HG02973 (cell line): Measurements from ENCODE around the gene TAF1C.

Source experiments
- ATAC-seq: cut with Tn5 transposase; IDR thresholded peaks from one replicate; pipeline ENCODE4 v1.9.1; 2021; ENCODE audit warnings: moderate library complexity; ENCODE audit not compliant: unreplicated experiment

The TAF1C gene

DNA sequence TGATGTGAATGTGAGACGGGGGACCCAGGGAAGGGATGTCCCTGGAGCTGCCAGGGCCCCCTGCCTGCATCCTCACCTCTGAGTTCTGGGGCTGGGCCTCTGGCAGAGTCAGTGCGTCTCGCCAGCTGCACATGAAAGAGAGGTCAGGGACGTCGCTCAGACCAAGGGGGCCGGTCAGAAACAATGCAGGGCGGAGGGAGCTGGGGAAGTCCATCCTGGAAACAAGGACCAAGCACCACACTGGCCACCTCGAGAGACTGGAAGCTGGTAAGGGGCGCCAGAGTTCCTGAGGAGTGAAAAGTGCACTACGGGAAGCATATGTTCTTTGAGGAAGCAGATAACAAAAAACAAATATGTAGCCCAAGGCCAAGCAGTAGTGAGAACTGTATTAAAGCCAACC is 2.1 kb downstream of the TAF1C start:
- no peak for ATAC-seq

DNA sequence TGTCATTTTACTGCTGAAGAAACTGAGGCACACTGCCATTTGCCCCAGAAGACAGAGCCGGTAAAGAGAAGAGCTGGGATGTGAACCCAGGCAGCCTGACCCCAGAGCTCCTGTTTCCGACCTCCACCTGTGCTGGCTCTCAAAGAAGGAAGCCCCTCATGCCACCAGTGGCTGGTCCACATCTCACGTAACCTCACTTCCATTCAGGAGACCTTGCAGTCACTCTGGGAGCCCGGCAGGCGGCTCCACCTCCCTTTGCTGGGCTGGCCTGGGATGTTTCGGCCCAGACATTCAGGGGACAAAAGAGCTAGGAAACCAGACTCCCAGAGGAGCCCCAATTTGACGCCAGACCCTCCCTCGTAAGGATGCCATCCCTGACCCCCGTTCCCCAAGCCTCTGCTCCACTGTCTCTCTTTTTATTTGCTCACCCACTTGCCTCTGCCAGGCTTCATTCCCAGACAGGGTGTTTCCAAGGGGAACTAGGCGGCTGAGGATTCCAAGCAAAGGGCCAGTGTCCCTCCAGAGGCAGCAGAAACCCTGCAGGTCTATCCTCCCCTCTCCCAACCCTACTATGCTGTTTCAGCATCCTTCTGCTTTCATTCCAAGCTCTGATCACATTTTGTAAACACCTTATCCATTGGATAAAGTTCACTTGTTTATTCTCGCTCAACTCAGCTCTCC is 2.8 kb downstream of the TAF1C start:
- ATAC-seq = no peak

DNA sequence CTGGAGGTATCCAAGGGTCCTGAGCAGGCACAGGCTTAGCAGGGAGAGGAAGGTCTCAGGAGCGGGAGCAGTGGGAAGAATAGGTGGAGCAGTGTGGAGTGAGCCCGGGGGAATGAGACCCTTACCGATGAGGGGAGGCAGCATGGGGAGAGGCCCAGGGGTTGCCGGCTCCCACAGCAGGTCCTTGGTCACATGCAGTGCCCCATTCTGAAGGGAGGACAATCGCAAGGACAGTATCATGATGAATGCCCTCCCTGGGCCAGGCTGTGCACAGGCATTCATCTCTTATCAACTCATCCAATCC is 3.3 kb downstream of the TAF1C start:
- ATAC-seq = no peak

DNA sequence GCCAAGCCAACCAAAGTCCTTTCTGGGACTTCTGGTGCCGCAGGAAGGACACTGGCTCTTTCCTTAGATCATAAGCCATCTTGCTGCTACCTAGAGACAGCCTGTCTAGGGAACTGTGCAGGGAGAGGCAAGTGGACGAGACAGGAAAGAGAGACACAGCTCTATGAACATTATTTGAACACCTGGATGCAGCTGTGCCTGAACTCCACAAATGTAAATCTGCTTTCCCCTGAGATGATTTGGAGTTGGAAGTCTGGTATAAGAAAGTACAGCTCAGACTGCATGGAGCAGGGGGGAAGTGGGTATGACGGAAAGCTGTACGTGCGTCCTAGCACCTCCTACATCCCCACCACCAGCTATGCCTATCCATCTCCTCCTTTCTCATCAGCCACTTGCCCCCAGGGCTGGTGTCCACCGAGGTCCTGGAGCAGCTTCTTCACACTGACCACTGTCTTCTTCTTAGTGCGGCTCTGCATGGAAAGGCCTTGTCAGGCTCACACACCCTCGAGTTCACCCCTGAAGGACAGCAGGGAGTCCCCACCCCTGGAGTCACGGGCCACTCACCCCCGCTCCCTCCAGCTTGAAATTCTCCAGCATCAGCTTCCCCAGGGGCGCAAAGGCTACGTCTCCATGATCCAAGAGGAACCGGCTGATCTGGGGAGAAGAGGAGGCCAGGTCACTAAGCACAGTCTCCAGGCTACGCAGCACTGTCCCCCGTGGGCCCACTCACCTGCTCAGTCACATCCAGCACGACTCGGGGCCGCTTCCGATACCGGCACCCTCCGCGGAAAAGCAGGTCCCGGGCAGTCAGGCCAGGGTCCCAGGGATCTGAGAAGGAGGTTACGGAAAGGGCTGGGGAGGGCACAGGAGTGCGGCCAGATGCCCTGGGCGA is 3.9 kb downstream of the TAF1C start:
- no peak for ATAC-seq

DNA sequence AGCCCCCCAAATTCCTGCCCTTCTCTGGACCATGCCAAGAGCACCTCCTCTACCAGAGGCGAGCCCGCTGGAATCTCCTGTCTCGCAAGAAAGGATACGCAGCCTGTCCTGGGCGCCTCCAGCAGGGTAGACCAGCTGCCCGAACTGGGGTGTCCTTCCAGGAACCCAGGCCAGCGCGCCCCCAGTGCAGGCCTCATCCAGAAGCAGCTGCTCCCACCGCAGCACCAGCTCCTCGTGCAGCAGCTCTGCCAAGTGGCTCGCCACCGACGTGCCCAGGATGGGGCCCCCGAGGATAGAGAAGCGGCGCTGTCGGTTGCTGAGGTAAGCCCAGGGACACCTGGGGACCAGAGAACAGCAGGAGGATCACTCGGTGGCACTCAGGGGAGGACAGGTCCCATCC is 4.8 kb downstream of the TAF1C start:
- ATAC-seq = no peak

DNA sequence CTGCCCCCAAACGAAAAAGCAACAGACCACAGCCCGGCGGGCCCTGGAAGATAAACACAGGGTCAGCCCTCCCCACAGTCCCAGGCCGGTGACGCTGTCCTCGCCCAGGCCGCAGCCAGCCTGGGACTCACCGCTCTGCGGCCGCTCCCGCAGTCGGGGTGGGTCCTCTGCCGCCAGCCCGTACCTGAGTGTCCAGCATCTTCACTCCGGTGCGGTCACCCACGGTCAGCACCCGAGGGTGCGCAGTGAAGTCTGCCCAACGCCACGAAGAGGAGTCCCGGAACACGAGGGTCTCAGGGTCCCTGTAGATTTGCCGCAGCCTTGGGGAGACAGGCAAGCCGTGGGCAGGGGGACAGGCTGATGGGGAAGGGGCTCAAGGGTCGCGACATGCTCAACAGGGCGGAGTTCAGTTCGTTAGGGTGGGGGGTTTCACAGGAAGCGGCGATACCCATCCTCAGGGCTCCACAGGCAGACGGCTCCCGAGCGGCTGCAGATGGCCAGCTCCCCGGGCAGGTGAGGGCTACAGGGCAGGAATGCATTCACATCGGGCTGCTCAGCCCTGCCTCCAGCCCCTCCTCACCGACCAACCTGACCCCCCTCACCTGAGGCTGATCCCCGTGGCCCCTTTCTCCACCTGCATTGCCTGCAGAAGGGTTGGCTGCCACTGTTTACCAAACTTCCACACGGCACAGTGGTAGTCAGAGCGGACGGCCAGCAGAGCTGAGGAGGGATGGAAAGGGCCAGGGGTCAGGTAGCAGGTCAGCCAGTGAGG is 5.5 kb downstream of the TAF1C start:
- no peak for ATAC-seq

DNA sequence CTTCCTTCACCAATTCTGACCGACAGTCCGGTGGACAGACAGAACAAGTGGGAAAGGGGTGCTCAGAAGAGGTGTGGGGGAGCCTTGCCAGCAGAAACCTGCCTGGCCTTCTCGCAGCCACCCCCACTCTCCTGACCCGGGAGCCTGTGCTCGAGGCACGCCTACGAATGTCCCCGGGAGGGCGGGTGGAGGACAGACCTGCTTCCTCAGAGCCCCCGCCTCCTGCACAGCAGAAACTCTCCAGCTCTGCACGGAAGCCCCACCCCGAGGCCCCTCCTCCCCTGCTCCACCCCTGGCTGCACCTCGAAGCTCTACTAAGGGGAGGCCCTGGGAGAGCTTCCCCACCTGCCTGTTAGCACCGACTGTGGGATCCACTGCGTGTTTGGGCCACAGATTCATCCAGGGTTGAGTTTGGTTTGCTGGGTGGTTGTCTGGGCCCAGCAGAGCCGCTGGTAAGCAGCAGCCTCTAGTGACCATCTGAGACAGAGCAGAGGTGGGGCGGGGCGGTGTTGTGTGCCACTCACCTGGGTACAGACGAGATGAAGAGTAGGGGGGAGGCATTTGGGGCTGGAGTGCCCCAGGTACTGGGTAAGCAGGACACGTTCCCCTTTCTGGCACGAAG is 6.2 kb downstream of the TAF1C start:
- no peak for ATAC-seq

DNA sequence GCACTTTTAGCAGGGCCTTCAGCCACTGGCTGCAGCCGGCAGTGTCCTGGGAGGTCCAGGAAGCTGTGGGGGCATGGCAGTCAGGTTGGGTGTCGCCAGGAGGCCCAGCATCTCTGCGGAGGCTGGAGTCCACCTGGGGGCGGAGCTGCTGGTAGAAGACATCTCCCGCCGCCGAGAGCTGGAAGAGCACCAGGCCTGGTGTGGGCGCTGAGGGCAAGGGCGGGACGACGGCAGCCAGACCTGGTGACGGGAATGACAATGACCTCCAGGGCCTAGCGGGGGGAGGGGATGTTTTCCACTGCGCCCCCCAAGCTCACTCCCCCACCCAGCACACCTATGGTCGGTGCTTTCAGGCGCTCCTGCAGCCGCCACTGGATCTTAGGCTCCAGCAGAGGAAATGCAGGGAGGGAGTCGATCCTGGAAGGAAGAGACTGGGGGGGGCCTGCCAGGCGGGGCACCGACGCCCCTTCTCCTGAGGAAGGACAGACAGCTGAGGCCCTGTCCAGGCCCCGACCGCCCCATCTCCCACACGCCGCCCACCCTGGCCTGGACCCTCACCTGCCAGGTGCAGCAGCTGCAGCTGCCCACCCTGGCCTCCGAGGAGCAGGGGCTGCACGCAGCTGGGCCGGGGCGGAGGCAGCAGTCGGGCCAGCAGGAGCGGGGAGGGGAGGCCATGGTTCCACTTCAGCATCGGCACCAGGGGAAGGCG is 7.1 kb downstream of the TAF1C start:
- ATAC-seq = no peak

DNA sequence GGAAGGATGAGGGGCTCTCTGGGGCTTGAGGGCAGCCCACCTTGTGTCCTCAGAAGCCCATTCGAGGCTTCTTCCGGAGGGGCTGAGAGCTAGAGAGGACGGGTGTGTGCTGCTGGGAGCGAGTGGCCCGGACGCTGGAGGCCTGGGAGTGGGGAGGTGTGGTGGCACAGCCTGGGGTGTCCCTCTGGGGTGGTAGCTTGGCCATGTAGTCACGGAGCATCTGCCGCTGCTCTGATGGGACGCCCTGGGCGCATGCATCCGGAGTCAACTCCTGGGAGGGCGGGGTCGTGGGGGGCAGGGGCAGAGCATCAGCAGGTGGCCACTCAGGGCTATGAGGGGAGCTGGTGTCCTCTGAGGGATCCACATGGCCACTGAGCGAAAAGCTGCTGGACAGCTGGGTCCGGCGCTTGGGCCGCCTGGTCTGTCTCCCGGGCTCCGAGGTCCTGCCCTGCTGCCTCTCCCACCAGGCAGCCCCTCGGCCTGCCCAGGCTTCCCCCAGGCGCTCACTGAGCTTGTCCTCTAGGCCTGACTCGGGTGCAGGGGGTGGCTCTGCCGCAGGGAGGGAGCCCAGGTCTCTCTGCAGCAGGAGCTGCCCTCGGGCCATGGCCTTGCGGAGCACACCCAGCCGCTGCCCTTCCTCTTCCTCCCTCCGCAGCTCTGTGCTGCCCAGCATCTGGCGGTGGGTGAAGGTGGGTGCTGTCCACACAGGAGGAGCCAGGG is 7.8 kb downstream of the TAF1C start:
- no peak for ATAC-seq

DNA sequence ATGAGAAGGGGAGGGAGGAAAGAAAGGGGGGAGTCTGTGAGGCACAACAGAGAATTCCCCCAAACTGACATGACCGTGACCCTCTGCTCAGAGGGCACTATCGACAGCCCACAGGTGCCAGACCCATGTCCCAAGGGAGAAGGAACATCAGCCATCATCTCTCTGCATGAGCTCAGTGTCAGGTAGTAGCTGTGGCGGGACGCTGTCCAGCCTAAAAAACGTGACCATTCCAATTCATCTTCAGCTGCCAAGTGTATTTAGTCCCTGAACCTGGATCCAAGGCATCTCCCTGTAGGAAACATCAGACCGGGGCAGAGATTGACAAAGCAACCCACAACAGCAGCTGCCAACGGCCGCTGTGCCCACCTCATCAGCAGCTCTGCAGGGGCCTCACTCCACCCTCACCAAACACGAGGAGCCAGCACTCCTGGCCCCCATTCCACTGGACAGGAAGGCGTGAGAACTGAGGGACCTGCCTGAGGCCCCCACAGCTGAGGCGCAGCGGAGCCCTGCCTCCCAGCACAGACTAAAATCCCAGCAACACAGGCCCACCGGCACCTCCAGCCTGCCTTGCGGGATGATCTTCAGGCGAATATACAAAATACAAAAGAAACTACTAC is 8.6 kb downstream of the TAF1C start:
- ATAC-seq = no peak

DNA sequence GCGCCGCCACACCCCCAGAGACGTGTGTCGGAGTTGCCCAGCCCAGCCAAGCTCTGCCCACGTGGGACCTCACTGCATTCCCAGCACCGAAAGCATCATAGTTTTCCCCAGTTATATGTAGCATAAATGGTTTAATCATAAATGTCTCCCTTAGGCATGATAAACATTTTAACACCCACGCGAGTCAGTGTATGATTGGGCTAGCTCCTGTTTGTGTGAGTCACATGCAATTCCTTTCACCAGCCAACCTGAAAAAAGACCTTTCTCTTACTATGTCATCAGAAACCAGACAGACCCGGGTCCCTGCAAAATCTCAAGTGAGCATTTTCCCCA is 9.2 kb downstream of the TAF1C start:
- no peak for ATAC-seq

DNA sequence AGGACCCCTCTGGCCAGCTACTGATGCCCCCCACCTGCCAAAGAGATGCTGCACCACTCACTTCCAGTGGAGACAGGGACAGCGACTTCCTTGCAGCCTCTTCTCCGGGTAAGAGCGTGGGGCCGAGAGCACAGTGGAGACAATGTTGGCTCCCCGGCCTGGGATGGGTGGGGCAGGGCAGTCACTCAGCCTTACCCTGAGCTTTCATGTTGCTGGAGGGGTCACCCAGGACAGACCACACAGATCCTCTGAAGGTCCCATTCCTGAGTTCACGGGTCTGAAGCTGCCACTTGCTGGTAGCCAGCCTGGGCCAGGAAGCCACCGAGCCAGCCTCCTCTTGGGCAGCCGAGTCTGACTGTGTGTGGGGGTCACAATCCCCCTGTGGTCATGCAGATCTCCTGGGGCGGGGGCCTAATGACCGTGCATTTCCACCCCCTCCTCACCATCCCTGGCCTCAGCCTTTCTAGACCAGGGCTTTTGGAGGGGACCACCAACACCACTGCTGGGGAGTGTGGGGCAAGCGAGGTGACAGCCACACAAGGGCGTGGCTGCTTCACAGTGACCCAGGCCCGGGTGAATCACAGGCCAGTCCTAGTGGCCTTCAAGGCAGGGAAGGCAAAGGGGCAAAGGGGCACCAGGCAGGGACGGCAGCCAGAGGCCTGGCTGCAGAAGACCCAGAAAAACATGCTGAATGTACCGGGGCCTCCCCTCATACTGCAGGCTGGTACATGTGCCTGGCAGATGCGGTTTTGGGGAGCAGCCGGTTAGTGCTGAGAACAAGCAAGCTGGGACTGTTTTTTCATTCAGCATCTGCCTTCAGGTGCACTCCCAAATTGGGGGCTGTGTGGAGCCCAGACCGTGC is 10.4 kb downstream of the TAF1C start:
- ATAC-seq = no peak

DNA sequence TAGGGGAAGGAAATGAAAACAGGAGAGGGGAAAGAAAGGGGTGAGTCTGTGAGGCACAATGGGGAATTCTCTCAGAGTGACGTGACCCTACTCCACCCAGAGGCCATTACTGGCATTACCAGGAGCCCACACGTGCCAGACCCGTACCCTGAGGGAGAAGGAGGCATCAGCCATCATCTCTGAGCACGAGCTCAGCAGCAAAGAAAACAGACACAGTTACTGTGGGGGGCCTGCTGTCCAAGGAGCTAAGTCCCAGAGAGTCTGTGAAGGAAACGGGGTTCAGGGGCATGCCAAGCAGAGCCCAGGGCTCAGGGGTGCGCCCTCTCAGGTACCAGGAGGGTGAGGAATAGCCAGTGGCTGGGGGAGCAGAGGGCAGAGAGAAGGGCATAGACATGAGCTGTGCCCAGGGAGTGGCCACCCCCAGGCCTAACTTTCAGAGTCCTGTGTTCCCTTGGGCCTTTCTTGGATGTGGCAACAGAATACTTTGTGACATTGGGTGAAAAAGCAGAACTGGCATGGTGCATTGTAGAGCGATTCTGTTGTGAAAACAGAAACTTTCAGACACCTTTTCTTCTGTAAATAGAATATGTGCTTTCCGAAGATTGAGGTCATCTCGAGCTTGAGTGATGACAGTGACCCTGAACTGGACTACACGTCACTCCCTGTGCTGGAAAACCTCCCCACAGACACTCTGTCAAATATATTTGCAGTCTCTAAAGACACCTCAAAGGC is 11.3 kb downstream of the TAF1C start:
- no peak for ATAC-seq

DNA sequence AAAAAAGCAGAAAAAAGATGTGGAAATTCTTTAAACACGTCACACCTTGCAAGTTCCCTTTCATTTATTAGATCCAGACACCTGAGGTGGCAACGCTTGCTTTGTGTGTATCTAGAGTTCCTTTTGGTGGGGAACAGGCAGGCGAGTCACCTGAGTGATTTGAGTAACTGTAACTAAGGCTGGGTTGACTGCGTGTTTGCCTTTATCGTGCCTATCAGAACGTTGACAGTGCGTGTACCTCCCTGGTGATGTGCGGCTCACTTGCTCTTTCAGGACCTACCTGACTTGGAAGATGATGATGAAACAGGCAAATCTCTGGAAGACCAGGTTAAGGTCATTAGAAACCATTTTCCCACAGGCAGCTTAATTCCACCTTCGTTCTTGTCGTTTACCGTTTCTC is 12.5 kb downstream of the TAF1C start:
- ATAC-seq = no peak

DNA sequence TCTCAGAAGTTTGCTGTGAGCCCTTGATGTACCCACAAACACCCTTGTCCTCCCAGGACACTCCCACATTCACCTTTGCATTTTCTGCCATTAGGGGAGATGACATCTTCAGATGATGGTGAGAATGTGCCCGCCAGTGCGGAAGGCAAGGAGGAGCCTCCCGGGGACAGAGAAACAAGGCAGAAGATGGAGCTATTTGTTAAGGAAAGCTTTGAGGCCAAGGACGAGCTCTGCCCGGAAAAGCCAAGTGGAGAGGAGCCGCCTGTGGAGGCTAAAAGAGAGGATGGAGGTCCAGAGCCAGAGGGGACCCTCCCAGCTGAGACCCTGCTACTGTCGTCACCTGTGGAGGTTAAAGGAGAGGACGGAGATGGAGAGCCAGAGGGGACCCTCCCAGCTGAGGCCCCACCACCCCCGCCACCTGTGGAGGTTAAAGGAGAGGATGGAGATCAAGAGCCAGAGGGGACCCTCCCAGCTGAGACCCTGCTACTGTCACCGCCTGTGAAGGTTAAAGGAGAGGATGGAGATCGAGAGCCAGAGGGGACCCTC is 17.0 kb downstream of the TAF1C start:
- no peak for ATAC-seq

DNA sequence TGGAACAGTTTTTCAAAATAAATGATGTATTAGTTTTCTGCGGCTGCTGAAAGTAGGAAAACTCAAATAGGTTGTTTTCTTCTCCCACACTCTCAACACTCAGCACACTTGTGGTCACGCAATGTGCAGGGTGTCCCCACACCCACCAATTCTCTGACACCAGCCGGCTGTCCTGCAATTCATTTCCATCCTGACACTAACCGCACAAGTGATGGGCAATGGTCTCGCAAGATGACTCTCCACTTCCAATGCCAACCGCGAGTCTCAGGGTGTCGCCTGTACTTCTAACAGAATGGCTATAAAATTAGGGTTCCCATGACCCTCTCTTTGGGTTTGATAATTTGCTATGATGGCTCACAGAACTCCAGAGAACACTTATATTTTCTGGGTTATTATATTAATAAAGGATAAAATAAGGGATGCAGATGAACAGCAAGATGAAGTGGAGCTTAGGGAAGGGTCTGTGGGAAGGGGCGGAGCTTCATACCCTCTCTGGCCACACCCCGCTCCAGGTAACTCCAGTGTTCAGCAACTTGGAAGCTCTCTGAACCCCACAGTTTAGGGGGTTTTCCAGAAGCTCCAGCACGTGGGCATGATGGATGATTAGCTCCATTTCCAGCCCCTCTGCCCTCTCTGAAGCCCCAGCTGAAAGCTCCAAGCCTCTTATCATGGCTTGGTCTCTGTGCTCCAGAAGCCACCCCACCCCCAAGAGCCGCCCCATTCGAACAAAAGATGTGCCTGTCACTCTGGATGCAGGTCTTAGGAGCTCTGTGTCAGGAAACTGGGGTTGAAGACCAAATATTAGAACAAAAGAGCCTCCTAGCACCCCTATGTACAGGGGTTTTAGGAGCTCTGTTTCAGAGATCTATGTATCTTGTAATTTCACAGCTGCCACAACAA is 19.8 kb downstream of the TAF1C start:
- no peak for ATAC-seq

DNA sequence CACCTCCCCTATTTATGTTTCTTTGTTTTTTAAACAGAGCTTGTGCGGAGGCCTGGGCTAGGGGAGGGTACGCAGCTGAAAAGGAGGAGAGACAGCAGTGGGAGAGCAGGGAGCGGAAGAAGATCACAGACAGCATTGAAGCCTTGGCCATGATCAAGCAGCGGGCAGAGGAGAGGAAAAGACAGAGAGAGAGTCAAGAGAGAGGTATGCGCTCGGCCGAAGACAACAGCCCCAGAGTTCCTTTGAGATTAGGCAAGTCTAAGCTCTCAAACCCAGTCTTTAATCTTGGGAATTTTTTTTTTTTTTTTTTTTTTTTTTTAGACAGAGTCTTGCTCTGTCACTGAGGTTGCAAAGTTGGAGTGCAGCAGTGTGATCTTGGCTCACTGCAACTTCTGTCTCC is 21.1 kb downstream of the TAF1C start:
- no peak for ATAC-seq
